GM21528 (cell line): ENCODE data around the gene ALDH1L2.

ENCODE experiments used
- ATAC-seq: cut with Tn5 transposase; IDR thresholded peaks from one replicate; pipeline ENCODE4 v1.9.1; 2021; ENCODE audit warnings: mild to moderate bottlenecking, moderate library complexity; ENCODE audit not compliant: unreplicated experiment, low FRiP score

The ALDH1L2 gene

DNA sequence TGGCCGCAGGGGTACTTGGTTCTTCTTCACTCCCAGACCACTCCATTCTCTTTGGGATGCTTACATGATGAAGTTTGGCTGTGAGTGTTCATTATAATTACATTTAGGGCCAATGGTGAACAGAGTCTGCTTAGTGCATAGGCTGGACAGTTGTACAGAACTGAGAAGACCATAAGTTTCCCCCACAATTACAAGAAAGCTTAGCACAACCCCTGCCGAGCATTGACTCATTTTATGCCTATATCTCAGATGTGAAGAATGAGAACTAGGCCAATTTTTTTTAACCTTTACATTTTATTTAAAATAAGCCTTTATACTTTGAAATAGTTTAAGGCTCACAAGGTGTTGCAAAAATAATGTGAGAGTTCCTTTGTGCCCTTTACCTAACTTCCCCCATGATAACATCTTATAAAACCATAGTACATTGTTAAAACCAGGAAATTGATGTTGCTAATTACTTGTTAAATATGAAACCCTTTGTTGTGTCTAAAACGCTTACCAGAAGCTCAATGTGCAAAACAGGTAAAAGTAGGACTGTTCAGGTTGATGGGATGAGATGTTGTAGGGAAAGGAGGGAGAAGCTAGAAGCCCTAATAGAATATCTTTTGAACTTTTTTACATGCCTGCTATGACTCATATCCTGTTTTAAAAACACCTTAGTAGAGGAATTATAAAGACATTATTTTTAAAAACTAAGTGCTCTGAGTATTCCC, 47.2 kb downstream of the ALDH1L2 start:
- no peak for ATAC-seq

DNA sequence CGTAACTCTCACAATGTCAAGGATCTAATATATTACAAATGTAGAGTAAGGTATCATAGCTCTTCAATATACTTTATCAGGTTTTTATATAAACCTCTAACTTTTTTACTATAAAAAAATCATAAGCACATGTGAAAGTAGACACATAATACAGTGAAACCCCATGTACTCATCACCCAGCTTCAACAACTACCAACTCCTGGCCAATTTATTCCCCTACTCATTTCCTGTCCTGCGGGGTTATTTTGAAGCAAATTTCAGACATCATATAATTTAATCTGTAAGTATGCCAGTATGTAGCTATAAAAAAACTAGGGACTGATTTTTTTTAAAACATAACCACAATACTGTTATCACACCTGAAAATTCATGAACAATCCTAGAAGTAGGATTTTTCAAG, 50.4 kb downstream of the ALDH1L2 start:
- no peak for ATAC-seq

DNA sequence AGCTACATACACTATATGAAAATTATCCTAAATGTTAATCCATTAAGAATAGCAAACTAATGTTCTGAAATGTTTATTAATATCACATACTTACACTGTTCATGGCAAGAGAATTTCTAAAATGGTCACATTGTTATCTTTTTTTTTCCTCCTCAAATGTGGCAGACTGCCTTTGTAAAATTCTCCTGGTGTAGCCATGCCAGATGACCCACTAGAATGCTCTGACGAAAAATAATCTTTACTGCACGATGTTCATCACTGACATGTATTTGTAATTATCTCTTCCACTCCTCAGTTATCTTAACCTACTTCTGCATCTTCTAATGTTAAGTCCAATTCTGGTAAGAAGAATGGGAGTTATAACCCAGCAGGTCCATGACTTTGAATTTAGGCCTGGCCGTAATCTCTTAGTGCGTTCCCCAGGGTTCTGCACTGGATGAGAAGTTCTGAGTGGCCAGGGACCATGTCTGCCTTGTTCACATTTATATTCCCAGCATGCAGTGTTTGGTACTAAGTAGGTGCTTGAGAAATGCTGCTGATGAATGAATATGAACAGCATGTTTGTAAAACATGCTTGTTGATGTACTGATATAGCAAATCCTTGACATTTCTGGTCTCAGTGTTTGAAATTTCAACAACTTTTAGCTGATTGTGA, 51.4 kb downstream of the ALDH1L2 start:
- no peak for ATAC-seq

DNA sequence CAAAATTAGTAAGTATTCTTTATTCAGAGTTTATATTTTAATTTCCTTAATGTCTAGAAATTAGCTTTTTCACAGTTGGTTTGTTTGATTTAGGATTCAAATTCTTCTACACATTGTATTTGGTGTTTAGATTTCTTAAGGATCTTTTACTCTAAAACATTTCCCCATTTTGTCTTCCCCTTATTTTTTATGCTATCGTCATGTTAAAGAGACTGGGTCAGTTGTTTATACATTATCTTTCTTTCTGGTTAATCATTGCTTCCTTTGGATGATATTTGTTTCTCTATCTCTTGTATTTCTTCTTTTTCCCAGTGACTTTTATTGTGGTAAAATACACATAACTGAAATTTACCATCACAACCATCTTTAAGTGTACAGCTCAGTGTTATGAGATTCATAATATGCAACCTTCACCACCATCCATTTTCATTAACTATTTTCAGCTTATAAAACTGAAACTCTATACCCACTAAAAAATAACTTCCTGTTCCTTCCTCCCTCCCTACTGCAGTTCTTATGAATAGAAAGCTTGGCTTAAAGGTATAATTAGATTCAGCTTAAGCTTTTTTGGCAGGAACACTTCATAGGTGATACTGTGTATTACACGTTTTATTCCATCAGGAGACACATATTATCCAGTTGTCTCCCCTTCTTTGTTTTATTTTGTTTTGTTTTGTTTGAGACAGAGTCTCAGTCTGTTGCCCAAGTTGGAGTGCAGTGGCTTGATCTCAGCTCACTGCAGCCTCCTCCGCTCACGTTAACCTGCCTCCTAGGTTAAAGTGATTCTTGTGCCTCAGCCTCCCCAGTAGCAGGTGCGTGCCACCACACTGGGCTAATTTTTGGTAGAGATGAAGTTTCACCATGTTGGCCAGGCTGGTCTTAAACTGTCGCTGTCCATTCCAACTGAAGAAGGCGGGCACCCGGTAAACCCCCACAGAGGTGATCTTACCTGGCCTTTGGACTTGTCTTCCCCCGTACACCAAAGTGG, 53.1 kb downstream of the ALDH1L2 start:
- peak; percentile 83 for ATAC-seq

DNA sequence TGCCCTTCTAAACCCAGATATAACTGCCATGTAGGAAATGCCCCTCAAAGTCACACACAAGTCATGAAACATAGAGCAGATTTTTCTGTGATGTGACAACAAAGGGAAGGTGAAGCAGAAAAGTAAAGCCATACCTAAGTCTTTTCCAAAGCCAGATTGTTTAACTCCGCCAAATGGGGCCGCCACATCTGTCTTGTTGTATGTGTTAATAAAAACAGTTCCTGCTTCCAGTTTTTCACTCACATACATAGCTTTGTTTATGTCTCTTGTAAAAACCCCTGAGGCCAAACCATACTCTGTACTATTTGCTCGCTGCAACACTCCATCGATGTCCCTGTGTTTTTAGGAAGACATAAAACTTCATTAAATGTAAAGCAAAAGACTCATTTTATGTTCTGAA, 57.8 kb downstream of the ALDH1L2 start:
- no peak for ATAC-seq

DNA sequence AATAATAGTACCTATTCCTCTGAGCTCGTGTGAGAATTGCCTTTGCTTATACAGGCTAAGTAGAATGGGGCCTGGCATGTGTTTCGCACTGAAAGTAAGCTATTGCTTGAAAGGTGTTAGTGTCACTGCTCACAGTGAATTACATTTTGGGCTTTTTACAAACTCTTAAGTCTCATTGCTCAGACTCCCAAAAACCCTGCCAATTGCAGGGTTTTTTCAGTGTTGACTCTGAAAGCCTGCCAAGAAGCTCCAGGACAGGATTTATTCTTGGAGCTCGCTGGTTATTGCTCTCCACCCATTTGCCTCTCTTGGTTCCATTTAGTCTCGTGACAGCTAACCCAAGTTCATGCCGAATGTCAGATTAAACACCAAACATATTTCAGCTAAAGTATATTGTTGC, 58.4 kb downstream of the ALDH1L2 start:
- no peak for ATAC-seq

DNA sequence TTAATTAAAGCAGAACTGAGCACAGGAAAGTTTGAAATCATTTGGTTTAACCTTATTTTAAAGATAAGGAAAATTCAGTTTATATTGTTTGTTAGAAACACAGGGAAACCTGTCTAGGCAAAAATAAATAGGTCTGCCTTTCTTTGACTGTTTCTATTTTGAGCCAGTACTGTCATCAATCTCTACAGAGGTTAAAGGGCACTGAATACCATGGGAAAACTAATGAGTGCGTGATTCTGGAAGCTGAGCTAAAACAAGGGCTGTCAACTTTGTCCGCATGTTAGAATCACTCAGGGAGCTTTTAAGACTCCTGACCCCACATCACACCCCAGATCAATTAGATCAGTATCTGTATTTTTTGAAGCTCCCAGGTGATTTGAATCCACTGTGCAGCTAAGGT, 59.3 kb downstream of the ALDH1L2 start:
- no peak for ATAC-seq

DNA sequence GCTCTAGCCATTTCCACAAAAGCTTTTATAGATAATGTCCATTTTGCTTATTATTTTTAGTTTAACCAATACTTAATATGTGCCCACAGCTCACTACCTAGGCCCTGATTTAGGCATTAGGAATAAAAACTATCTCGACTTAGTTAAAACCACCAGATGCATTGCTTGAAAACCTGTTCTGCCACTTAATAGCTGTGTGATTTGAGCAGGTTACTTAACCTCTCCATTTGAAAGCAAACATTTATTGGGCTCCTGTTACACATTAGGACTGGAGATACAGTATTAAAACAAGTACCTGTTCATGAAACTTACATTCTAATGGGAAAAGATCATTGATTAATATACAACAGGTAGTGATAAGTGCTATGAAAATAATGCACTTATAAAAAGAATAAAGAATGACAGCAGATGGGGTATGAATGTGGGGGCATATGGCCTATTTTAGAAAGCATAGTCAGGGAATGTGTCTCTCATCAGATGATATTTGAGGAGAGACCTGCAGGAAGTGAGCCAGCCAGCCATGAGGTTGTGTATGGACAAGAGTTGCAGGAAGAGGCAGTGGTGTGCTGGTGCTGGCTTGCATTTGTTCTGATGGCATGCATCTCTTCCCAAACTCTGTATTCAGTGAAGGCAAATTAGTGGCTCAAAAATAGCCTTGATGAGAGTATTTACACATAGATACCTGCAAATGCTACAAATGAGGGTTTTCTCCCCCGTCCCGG, 63.9 kb downstream of the ALDH1L2 start:
- no peak for ATAC-seq

DNA sequence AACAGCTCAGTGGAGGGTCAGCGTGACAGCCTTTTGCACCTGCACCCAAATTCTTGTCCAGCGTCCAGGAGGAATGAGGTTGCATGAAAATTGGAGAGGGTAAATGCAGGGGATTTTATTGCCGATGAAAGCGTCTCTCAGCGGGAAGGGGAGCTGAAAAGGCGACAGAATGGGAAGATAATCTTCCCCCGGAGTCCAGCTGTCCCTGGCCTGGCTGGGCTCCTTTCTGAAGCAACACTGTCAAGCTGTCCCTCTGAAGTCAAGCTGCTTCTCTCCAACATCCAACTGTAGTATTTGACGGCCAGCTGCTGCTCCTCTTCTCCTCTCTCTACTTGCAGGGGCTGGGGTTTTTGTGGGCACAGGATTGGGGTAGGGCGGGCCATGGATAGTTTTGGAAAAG, 65.5 kb downstream of the ALDH1L2 start:
- ATAC-seq: no peak

DNA sequence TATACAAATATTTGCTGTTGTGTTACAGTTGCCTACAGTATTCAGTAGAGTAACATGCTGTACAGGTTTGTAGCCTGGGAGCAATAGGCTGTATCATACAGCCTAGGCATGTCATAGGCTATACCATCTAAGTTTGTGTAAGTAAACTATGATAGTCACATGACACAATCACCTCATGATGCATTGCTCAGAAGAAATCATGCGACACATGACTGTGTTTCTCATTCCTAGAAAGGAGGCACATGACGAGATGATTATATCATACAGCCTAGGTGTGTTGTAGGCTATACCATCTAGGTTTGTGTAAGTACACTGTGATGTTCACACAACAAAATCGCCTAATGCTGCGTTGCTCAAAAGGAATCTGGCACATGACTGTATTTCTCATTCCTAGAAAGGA, 66.2 kb downstream of the ALDH1L2 start:
- no peak for ATAC-seq

DNA sequence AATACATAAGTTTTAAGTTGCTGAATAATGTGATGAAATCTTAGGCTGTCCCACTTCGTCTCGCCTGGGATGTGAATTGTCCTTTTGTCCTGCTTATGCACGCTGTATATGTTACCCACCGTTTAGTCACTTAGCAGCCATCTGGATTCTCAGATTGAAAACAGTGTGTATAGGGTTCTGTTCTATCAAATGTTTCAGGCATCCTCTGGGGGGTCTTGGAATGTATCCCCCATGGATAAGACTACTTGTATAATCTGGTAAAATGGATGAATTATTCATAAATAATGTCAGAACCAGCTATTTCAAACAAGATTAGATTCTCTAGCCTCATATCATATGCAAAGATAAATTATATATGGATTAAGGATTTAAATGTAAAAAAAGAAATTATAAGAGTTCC, 68.7 kb downstream of the ALDH1L2 start:
- no peak for ATAC-seq

DNA sequence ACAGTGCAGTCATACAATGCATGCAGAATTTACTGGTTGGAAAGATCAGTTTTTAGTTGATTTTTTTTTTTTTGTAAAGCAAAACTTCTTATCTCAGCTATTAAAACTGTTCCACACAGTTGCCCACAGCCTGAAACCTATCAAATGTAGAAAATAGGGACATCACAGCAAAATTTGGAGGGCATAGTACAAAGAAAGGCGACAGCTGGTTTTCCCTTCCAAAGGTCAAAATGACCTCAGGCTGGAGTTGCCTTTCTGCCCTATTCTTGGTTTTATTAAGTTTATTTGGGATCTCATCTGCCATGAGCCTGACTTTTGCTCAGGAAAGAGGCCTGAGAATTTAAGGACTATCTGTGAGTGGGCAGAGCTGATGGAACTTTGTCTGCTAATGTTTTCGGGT, 69.7 kb downstream of the ALDH1L2 start:
- ATAC-seq: no peak

DNA sequence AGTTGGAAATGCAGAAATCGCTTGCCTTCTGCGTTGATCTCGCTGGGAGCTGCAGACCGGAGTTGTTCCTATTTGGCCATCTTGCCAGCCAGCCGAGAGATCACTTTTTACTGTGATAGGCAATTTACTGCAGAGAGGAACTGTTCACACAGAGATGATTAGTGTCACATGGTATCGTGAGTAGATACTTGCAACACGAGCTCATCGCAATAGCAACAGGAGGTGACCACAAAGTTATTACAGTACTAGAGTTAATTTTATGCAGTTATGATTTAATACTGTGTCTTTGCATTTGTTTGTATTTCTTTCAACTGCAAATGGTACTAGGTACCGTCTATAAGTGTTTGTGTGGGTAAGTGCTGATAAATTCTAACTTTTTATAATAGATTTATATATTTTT, 70.4 kb downstream of the ALDH1L2 start:
- no peak for ATAC-seq

DNA sequence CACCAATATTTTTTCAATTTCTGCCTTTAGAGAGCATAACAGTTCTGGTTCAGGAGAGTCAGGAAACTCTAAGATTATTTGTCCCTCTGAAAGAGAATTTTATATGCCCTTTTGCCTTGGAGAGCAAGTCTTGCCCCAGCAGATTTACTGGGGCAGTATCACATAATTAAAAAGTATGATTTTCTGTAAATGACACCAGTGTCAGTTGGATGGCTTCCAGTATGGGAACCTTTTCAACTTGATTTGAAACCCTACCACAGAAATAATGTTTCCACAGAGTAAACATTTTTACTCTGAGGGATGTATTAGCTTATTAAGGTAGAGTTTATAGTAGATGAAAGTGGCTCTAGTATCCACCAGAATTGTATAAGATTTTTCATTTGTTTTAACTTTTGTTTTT, 82.8 kb downstream of the ALDH1L2 start:
- ATAC-seq: no peak

DNA sequence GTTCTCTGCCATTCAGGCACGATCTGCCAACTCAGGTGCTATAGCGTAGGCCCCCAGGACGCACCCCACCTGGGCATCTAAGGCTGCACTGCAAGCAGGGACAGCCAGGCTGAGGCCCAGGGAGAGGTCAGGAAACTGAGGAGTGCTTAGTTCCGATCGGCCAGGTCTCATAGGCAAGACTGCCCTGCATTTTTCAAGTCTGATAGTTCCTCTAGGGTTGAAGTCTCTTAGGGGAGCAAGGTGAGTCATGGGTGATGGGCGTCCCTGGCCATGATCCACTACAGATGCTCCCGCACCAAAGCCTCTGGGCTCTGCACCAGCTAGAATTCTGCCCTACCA, 84.9 kb downstream of the ALDH1L2 start:
- ATAC-seq: no peak

DNA sequence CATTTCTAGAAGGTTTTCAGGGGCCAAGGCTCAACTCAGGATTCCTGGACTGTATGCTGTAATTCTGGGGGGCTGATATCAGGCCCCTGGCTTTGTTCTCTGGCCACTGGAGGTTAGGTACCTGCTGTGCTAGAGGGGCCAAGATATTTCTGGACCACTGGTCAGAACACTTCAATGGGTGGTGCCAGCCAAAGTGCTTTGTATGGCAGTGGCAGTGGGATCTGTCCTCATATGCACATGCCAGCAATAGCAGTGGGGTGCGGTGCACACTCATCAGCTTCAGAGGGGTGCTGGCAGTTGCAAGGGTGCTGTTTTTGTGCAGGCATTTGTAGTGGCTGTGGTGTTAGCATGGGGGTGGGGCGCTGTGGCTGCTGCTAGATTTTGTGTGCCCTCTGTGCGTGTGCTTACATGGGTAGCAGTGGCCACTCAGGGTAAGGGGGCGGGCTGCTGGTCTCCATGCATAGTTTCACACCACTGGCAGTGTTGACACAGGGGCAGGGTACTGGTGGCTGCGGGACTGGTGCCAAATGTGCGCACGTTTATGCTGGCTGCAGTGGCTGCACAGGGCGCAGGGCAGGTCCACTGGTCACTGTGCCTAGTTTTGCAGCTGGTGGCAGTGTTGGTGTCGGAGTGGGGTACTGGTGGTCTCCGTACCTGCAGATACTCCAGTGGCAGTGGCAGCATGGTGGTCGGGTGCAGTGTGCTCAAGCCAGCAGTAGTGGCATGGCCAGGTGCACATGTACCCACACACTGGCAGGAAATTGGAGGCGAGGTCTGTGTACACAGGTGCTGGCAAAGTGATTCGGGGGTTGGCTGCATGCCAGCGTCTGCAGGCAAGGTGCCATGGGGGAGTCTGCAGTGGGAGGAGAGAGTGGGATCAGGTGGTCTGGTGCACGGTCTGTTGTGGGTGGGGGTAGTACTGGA, 85.6 kb downstream of the ALDH1L2 start:
- ATAC-seq: no peak

DNA sequence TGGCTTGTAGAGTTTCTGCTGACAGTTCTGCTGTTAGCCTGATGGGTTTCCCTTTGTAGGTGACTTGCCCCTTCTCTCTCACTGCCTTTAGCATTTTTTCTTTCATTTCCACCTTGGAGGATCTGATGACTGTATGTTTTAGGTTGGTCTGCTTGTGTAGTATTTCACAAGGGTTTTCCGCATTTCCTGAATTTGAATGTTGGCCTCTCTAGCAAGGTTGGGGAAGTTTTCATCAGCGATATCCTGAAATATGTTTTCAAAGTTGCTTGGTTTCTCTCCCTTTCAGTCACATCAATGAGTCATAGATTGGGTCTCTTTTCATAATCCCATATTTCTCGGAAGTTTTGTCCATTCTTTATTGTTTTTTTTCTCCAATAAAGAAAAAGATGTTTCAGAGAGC, 86.7 kb downstream of the ALDH1L2 start:
- ATAC-seq: no peak

DNA sequence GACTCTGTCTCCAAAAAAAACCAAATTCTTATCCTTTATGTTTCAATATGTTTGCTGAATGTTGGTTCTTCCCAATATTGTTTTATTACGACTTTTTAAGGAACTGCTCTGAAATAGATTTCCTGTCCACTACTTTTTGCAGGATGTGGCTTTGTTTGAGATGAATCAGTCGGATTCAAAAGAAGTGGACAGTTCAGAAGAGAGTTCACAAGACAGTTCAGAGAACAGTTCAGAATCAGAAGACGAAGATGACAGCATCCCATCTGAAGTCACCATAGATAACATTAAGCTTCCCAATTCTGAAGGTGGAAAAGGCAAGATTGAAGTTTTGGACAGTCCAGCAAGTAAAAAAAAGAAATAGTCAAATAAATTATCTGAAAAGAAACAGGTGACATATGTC, 89.9 kb downstream of the ALDH1L2 start:
- no peak for ATAC-seq

DNA sequence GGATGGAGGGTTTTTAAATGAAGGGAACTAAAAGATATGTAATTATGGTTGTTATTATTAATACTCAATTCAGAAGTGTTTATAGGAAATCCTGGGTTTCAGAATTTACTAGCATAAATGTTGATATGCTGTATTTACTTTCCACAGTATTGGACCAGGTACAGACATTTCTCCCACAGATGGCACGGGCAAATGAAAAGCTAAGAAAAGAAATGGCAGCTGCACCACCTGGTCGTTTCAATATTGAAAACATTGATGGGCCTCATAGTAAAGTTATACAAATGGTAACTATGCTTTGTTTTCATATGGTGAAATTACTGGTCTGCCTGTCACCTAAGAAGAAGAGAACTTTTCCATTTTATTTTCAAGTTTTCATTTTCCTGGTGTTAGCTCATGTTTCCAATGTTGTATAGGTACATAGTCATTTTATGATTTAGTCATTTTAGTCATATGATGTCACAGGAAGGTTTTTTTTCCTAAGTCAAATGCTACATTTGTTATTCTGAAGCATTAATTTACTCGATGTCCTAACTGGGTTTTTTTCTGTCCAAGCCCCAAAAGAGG, 92.6 kb downstream of the ALDH1L2 start:
- ATAC-seq: no peak
